ENCODE data around the gene PIGZ. TPM values are rescaled to one million over a fixed set of nuclear protein-coding genes. Genes with fewer than 3 reads are reported as not detected.

The PIGZ gene
- 10.6 and 10.9 TPM in 2 replicates for total RNA-seq

GRCh38 chr3:196968233-196969133 is at the start of gene PIGZ:
PIGZ (minus strand) TSS chr3:196968833; CDS start chr3:196952031, 16,802 bp downstream.
- DNase-seq (ENCODE audit: extremely low read depth, low read depth, low spot score) = no peak

GRCh38 chr3:197017003-197017402 is 48.4 kb upstream of the PIGZ start:
- DNase-seq (ENCODE audit: extremely low read depth, low read depth, low spot score) = no peak

GRCh38 chr3:197015790-197016736 is 47.4 kb upstream of the PIGZ start:
- DNase-seq (ENCODE audit: extremely low read depth, low read depth, low spot score) = no peak

- no peak for DNase-seq (ENCODE audit: extremely low read depth, low read depth, low spot score)
These were observed 46.4 kb upstream of the PIGZ start for GRCh38 chr3:197014942-197015575.

- DNase-seq (ENCODE audit: extremely low read depth, low read depth, low spot score) = no peak
These were observed 45.4 kb upstream of the PIGZ start for GRCh38 chr3:197014024-197014423.

- no peak for DNase-seq (ENCODE audit: extremely low read depth, low read depth, low spot score)
These were observed 43.9 kb upstream of the PIGZ start for GRCh38 chr3:197012540-197012883.

- no peak for DNase-seq (ENCODE audit: extremely low read depth, low read depth, low spot score)
These were observed 43.3 kb upstream of the PIGZ start for GRCh38 chr3:197011780-197012539.

- no peak for DNase-seq (ENCODE audit: extremely low read depth, low read depth, low spot score)
These were observed 42.1 kb upstream of the PIGZ start for GRCh38 chr3:197010556-197011351.

- DNase-seq (ENCODE audit: extremely low read depth, low read depth, low spot score) = no peak
These were observed 40.9 kb upstream of the PIGZ start for GRCh38 chr3:197009532-197010019.

GRCh38 chr3:197008436-197009209 is 40.0 kb upstream of the PIGZ start:
- DNase-seq (ENCODE audit: extremely low read depth, low read depth, low spot score) = no peak

- DNase-seq (ENCODE audit: extremely low read depth, low read depth, low spot score) = no peak
These were observed 39.3 kb upstream of the PIGZ start for GRCh38 chr3:197007953-197008352.

GRCh38 chr3:197007296-197007940 is 38.8 kb upstream of the PIGZ start:
- no peak for DNase-seq (ENCODE audit: extremely low read depth, low read depth, low spot score)

GRCh38 chr3:197006860-197007259 is 38.2 kb upstream of the PIGZ start:
- no peak for DNase-seq (ENCODE audit: extremely low read depth, low read depth, low spot score)

GRCh38 chr3:197006446-197006845 is 37.8 kb upstream of the PIGZ start:
- DNase-seq (ENCODE audit: extremely low read depth, low read depth, low spot score) = no peak

- DNase-seq (ENCODE audit: extremely low read depth, low read depth, low spot score) = no peak
These were observed 35.1 kb upstream of the PIGZ start for GRCh38 chr3:197003461-197004385.

GRCh38 chr3:197002701-197003454 is 34.2 kb upstream of the PIGZ start:
- DNase-seq (ENCODE audit: extremely low read depth, low read depth, low spot score) = no peak

Measured in glomerular endothelial cell (primary cell).